ENCODE data around the gene FAM43B.
A peak's percentile ranks its signal among the peaks of the same experiment; 100 is the strongest.

FAM43B gene

GRCh38 chr1:20552728-20553445, 514 bp downstream of the FAM43B start:
- no peak for DNase-seq

- no peak for DNase-seq
Observed at GRCh38 chr1:20555025-20555757, 2.8 kb downstream of the FAM43B start.

GRCh38 chr1:20555758-20556120, 3.4 kb downstream of the FAM43B start:
- no peak for DNase-seq

- no peak for DNase-seq
Observed at GRCh38 chr1:20558191-20558590, 5.8 kb downstream of the FAM43B start.

- DNase-seq, result no peak
Observed at GRCh38 chr1:20560966-20561365, 8.6 kb downstream of the FAM43B start.

GRCh38 chr1:20565234-20565633, 12.9 kb downstream of the FAM43B start:
- DNase-seq, result no peak

- DNase-seq, result no peak
Observed at GRCh38 chr1:20569523-20570098, 17.2 kb downstream of the FAM43B start.

- no peak for DNase-seq
Observed at GRCh38 chr1:20571427-20571826, 19.1 kb downstream of the FAM43B start.

- DNase-seq, result no peak
Observed at GRCh38 chr1:20573987-20574386, 21.6 kb downstream of the FAM43B start.

GRCh38 chr1:20574686-20575540, 22.5 kb downstream of the FAM43B start:
- peak in 1 of 2 experiments; percentile 45 for DNase-seq

GRCh38 chr1:20575541-20576336, 23.4 kb downstream of the FAM43B start:
- DNase-seq, result no peak

GRCh38 chr1:20578062-20578461, 25.7 kb downstream of the FAM43B start:
- no peak for DNase-seq

GRCh38 chr1:20578721-20579395, 26.5 kb downstream of the FAM43B start:
- no peak for DNase-seq

GRCh38 chr1:20584890-20585289, 32.5 kb downstream of the FAM43B start:
- no peak for DNase-seq

- no peak for DNase-seq
Observed at GRCh38 chr1:20586953-20587660, 34.7 kb downstream of the FAM43B start.

GRCh38 chr1:20587661-20588053, 35.3 kb downstream of the FAM43B start:
- no peak for DNase-seq

- DNase-seq, result no peak
Observed at GRCh38 chr1:20588634-20589225, 36.4 kb downstream of the FAM43B start, which contains the start of gene CDA. Gene CDA, plus strand, starts transcription at chr1:20589097. Its CDS starts 33 bp downstream, at chr1:20589130.

GRCh38 chr1:20589331-20590278, 37.2 kb downstream of the FAM43B start:
- DNase-seq, result no peak

GRCh38 chr1:20590306-20590777, 38.0 kb downstream of the FAM43B start:
- no peak for DNase-seq

Measured in SW 1271 (cell line).